Liver (tissue), 9 donors: ENCODE results near the gene NUTF2. TPM values are rescaled to one million over a fixed set of nuclear protein-coding genes. Genes with fewer than 3 reads are reported as not detected.

Source experiments
- DNase-seq: peaks from one replicate; pipeline ENCODE4 v3.0.0-alpha.2; 2017; ENCODE audit warnings: low spot score
- H3K27ac ChIP-seq, 2 donors: one replicate each; pipeline ENCODE4 v1.7.0; 2013; ENCODE audit warnings: inconsistent platforms in 2 of 2, low read length in 2 of 2, control low read depth in 1 of 2, low read depth in 1 of 2, mild to moderate bottlenecking in 1 of 2
- H3K27me3 ChIP-seq, 4 donors: one replicate each; pipeline versions ENCODE4 v1.6.1 to v1.7.0; 2013; ENCODE audit warnings: low read length in 3 of 4, inconsistent platforms in 1 of 4, mild to moderate bottlenecking in 1 of 4, moderate library complexity in 1 of 4; ENCODE audit not compliant: control insufficient read depth in 4 of 4, insufficient read depth in 4 of 4
- H3K36me3 ChIP-seq, 4 donors: one replicate each; pipeline versions ENCODE4 v1.6.1 to v1.7.0; 2013; ENCODE audit warnings: low read length in 3 of 4, mild to moderate bottlenecking in 3 of 4, low read depth in 1 of 4, moderate library complexity in 1 of 4; ENCODE audit not compliant: control insufficient read depth in 4 of 4, insufficient read depth in 3 of 4
- H3K4me1 ChIP-seq, 4 donors: one replicate each; pipeline versions ENCODE4 v1.6.1 to v1.7.0; 2013; ENCODE audit warnings: low read length in 3 of 4, mild to moderate bottlenecking in 3 of 4, moderate library complexity in 1 of 4; ENCODE audit not compliant: control insufficient read depth in 4 of 4, insufficient read depth in 4 of 4
- H3K4me3 ChIP-seq, 3 donors: one replicate each; pipeline versions ENCODE4 v1.6.1 to v1.7.0; 2013; ENCODE audit warnings: low read length in 3 of 3, control low read depth in 1 of 3, low read depth in 1 of 3, mild to moderate bottlenecking in 1 of 3
- H3K9ac ChIP-seq, 2 donors: one replicate each; pipeline ENCODE4 v1.7.0; 2013; ENCODE audit warnings: low read length in 2 of 2, mild to moderate bottlenecking in 2 of 2, moderate library complexity in 2 of 2, control low read depth in 1 of 2, low read depth in 1 of 2
- H3K9me3 ChIP-seq, 4 donors: one replicate each; pipeline versions ENCODE4 v1.6.1 to v1.7.0; 2013; ENCODE audit warnings: low read length in 3 of 4; ENCODE audit not compliant: control insufficient read depth in 4 of 4
- ATF3 ChIP-seq: IDR thresholded peaks from 2 replicates; pipeline ENCODE4 v1.6.1; 2016; ENCODE audit warnings: antibody characterized with exemption
- CTCF ChIP-seq: fragments of 150-350 bp; IDR thresholded peaks from 2 replicates; pipeline ENCODE4 v1.5.1; 2017; ENCODE audit warnings: improper control_type of control experiment, low read depth, low read length; ENCODE audit not compliant: missing input control
- FOXA1 ChIP-seq: IDR thresholded peaks from 2 replicates; pipeline ENCODE4 v1.6.1; 2016; ENCODE audit warnings: antibody characterized with exemption
- FOXA2 ChIP-seq: IDR thresholded peaks from 2 replicates; pipeline ENCODE4 v1.6.1; 2016; ENCODE audit warnings: antibody characterized with exemption
- GABPA ChIP-seq, 2 donors: IDR thresholded peaks in 1 of 2; conservative IDR thresholded peaks in 1 of 2; 2 replicates each; pipeline ENCODE4 v1.6.1; 2016; ENCODE audit warnings: antibody characterized with exemption in 2 of 2, mild to moderate bottlenecking in 1 of 2, moderate library complexity in 1 of 2
- HNF4A ChIP-seq, 2 donors: conservative IDR thresholded peaks; 2 replicates each; pipeline ENCODE4 v1.6.1; 2016; ENCODE audit warnings: antibody characterized with exemption in 2 of 2, mild to moderate bottlenecking in 2 of 2
- HNF4G ChIP-seq: IDR thresholded peaks from 2 replicates; pipeline ENCODE4 v1.6.1; 2016; ENCODE audit warnings: antibody characterized with exemption
- JUND ChIP-seq, 2 donors: IDR thresholded peaks; 2 replicates each; pipeline ENCODE4 v1.6.1; 2016; ENCODE audit warnings: antibody characterized with exemption in 2 of 2
- NR2F2 ChIP-seq: IDR thresholded peaks from 2 replicates; pipeline ENCODE4 v1.6.1; 2016; ENCODE audit warnings: antibody characterized with exemption
- RAD21 ChIP-seq, 2 donors: IDR thresholded peaks; 2 replicates each; pipeline ENCODE4 v1.6.1; 2016; ENCODE audit warnings: antibody characterized with exemption in 2 of 2, mild to moderate bottlenecking in 2 of 2
- RXRA ChIP-seq, 2 donors: IDR thresholded peaks; 2 replicates each; pipeline ENCODE4 v1.6.1; 2017 to 2018; ENCODE audit warnings: antibody characterized with exemption in 2 of 2, mild to moderate bottlenecking in 1 of 2
- SP1 ChIP-seq: IDR thresholded peaks from 2 replicates; pipeline ENCODE4 v1.6.1; 2018; ENCODE audit warnings: antibody characterized with exemption, mild to moderate bottlenecking
- TAF1 ChIP-seq: conservative IDR thresholded peaks from 2 replicates; pipeline ENCODE4 v1.6.1; 2016; ENCODE audit warnings: antibody characterized with exemption, mild to moderate bottlenecking
- WGBS: extraction: QIAGEN DNeasy Blood & Tissue Kit; methylation state at CpG from one replicate; pipeline ENCODE4 v1.1.7; 2013; 5-methylcytosine and 5-hydroxymethylcytosine counted together
- polyA plus RNA-seq, 2 donors: library from polyadenylated mRNA; stranded (reverse) in 1 of 2; unstranded in 1 of 2; fragments of 200-250 nt in 1 of 2; fragments of >200 nt in 1 of 2; fragmentation: Nextera tagmentation in 1 of 2; extraction: Ambion mirVana in 1 of 2; gene quantifications; one replicate each; pipeline versions ENCODE4 v1.2.1 to v1.2.3, GENCODE V29; 2013 to 2015
- total RNA-seq, 2 donors: library from RNA; depleted of rRNA; stranded (reverse); fragments of >200 nt; gene quantifications; one replicate each; pipeline ENCODE4 v1.2.3, GENCODE V29; 2014
- TF ChIP-seq, protein P1 (sequence below): IDR thresholded peaks from 2 replicates; pipeline ENCODE4 v1.6.1; 2016; ENCODE audit warnings: antibody characterized with exemption
- TF ChIP-seq, protein P2 (sequence below): IDR thresholded peaks from 2 replicates; pipeline ENCODE4 v1.6.1; 2016; ENCODE audit warnings: antibody characterized with exemption, mild to moderate bottlenecking
- TF ChIP-seq, protein P3 (sequence below): IDR thresholded peaks from 2 replicates; pipeline ENCODE4 v1.6.1; 2016; ENCODE audit warnings: antibody characterized with exemption
- donor health status: healthy.
- donor health status: healthy.
- donor health status: healthy.
- donor health status: healthy.
- donor health status: healthy.

Gene NUTF2
- total and polyA plus RNA-seq, 4 donors = 27.4 to 69.5 (median 54.8) TPM

DNA sequence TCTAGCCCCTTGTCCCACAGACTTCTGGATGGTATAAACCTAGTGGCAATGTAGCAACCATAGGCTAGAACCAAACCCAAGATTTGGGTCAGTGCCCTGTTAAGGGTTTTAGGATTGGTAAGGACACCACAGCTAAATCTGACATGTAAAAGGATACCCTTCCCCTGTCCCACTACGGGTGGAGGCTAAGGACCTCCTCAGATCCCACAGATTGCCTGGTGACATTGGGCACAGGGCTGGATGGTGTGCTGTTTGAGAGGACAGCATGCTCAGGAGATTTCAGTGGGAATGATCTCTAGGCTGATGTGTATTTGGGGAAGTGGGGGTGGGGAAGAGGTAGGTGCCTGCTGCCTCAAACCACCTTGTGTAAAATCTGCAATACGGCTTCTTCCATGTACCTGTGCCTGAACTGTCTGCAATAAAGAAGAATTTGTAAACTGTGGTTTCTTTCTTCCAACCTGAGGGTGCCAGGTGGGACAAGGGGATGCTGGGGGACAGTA lies 25.4 kb downstream of the NUTF2 start:
- H3K27ac ChIP-seq = peak overlapping the region; percentile 63 to 66
- peaks cover 2 to 39% (median 30%) of the 10 kb centered on the region in 4 donors for H3K4me1 ChIP-seq
- 71% methylated on average over 2 of the region's 2 CpGs for WGBS
- H3K36me3 ChIP-seq = peaks cover 1 to 23% (median 13%) of the 10 kb centered on the region in 4 donors
- H3K9ac ChIP-seq = peak overlapping the region; percentile 12 to 45
- TF ChIP-seq, protein P1, sequence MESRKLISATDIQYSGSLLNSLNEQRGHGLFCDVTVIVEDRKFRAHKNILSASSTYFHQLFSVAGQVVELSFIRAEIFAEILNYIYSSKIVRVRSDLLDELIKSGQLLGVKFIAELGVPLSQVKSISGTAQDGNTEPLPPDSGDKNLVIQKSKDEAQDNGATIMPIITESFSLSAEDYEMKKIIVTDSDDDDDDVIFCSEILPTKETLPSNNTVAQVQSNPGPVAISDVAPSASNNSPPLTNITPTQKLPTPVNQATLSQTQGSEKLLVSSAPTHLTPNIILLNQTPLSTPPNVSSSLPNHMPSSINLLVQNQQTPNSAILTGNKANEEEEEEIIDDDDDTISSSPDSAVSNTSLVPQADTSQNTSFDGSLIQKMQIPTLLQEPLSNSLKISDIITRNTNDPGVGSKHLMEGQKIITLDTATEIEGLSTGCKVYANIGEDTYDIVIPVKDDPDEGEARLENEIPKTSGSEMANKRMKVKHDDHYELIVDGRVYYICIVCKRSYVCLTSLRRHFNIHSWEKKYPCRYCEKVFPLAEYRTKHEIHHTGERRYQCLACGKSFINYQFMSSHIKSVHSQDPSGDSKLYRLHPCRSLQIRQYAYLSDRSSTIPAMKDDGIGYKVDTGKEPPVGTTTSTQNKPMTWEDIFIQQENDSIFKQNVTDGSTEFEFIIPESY = no peak
- TF ChIP-seq JUND (IDR thresholded peaks at IDR 0.05) (no peak), RAD21 (IDR thresholded peaks at IDR 0.05) (no peak)
- no peaks in the 10 kb centered on the region for H3K27me3 ChIP-seq
- H3K9me3 ChIP-seq = no peaks in the 10 kb centered on the region
- H3K4me3 ChIP-seq = no peak overlapping the region
- no peak for DNase-seq

- peak within 1 kb of the TSS; percentile 63 to 66 for H3K27ac ChIP-seq
- TF ChIP-seq FOXA1 (no peak), ATF3 (no peak), JUND (IDR thresholded peaks at IDR 0.05) (no peak), RAD21 (IDR thresholded peaks at IDR 0.05) (peak in 1 of 2 donors; percentile 57), HNF4G (no peak), TAF1 (no peak), FOXA2 (no peak), RXRA (IDR thresholded peaks at IDR 0.05) (peak; percentile 53 to 68), NR2F2 (peak; percentile 46), GABPA (IDR thresholded peaks at IDR 0.05 in 1 of 2, conservative IDR thresholded peaks at IDR 0.05 in 1 of 2) (peak; percentile 90 to 95), CTCF (no peak), SP1 (peak; percentile 70), HNF4A (conservative IDR thresholded peaks at IDR 0.05) (peak in 1 of 2 donors; percentile 42)
- TF ChIP-seq, protein P2, sequence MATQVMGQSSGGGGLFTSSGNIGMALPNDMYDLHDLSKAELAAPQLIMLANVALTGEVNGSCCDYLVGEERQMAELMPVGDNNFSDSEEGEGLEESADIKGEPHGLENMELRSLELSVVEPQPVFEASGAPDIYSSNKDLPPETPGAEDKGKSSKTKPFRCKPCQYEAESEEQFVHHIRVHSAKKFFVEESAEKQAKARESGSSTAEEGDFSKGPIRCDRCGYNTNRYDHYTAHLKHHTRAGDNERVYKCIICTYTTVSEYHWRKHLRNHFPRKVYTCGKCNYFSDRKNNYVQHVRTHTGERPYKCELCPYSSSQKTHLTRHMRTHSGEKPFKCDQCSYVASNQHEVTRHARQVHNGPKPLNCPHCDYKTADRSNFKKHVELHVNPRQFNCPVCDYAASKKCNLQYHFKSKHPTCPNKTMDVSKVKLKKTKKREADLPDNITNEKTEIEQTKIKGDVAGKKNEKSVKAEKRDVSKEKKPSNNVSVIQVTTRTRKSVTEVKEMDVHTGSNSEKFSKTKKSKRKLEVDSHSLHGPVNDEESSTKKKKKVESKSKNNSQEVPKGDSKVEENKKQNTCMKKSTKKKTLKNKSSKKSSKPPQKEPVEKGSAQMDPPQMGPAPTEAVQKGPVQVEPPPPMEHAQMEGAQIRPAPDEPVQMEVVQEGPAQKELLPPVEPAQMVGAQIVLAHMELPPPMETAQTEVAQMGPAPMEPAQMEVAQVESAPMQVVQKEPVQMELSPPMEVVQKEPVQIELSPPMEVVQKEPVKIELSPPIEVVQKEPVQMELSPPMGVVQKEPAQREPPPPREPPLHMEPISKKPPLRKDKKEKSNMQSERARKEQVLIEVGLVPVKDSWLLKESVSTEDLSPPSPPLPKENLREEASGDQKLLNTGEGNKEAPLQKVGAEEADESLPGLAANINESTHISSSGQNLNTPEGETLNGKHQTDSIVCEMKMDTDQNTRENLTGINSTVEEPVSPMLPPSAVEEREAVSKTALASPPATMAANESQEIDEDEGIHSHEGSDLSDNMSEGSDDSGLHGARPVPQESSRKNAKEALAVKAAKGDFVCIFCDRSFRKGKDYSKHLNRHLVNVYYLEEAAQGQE = peak; percentile 56
- TF ChIP-seq, protein P1 = no peak
- TF ChIP-seq, protein P3, sequence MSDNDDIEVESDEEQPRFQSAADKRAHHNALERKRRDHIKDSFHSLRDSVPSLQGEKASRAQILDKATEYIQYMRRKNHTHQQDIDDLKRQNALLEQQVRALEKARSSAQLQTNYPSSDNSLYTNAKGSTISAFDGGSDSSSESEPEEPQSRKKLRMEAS = no peak
- peaks cover 2 to 39% (median 30%) of the 10 kb centered on the region in 4 donors for H3K4me1 ChIP-seq
- H3K9ac ChIP-seq = peak within 1 kb of the TSS; percentile 70 to 79
- DNase-seq = peak; percentile 83
- H3K36me3 ChIP-seq = peaks cover 3 to 26% (median 16%) of the 10 kb centered on the region in 4 donors
- H3K9me3 ChIP-seq = no peaks in the 10 kb centered on the region
- no peaks in the 10 kb centered on the region for H3K27me3 ChIP-seq
- H3K4me3 ChIP-seq = peak within 1 kb of the TSS; percentile 85 to 91 (median 90)
- 2% methylated on average over 72 of the region's 72 CpGs for WGBS
These were observed 26.1 kb downstream of the NUTF2 start, which contains the start of gene EDC4 for GRCh38 chr16:67872631-67873434. TSS of gene EDC4 (plus strand) at chr16:67873052. CDS start at chr16:67873262, 210 bp downstream.
